Measurements from ENCODE around the gene ANXA1.
"Not testable (repeated sequence)": the region's sequence is repeated elsewhere in the genome, so short reads cannot be mapped to it uniquely, and the experiment has no call there.

ANXA1 gene

GRCh38 chr9:73151653-73152542 is at the start of gene ANXA1:
ANXA1 (plus strand) TSS chr9:73151865; CDS start chr9:73158536, 6,671 bp downstream.
- no peak for DNase-seq (ENCODE audit: low read depth)

- DNase-seq (ENCODE audit: low read depth): no peak
These were observed 47.3 kb upstream of the ANXA1 start for GRCh38 chr9:73104342-73104741.

DNA sequence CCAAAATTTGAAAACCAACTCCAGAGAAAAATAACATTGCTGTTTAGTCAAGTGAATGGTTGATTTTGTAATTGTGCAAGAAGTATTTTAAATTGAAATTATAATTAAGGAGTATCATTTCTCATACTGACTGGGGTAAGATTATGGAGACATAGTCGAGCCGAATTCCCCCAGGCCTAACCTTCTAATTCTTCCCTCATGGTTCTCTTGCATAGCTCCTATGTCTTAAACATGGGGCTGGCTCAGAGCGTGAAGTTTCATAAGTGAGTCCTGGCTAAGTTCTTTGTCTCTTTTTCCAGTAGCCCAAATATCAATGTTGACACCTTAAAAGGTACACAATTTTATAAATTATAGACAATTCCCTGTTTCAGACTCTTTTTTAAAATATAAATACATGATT is 46.7 kb upstream of the ANXA1 start:
- no peak for DNase-seq (ENCODE audit: low read depth)

- DNase-seq (ENCODE audit: low read depth): not testable (repeated sequence)
These were observed 44.1 kb upstream of the ANXA1 start for GRCh38 chr9:73107489-73108069.

- no peak for DNase-seq (ENCODE audit: low read depth)
These were observed 37.6 kb upstream of the ANXA1 start for GRCh38 chr9:73114058-73114457.

- no peak for DNase-seq (ENCODE audit: low read depth)
These were observed 36.7 kb upstream of the ANXA1 start for GRCh38 chr9:73114958-73115357.

GRCh38 chr9:73116031-73116430 is 35.6 kb upstream of the ANXA1 start:
- DNase-seq (ENCODE audit: low read depth): no peak

- DNase-seq (ENCODE audit: low read depth): no peak
These were observed 34.8 kb upstream of the ANXA1 start for GRCh38 chr9:73116880-73117279.

DNA sequence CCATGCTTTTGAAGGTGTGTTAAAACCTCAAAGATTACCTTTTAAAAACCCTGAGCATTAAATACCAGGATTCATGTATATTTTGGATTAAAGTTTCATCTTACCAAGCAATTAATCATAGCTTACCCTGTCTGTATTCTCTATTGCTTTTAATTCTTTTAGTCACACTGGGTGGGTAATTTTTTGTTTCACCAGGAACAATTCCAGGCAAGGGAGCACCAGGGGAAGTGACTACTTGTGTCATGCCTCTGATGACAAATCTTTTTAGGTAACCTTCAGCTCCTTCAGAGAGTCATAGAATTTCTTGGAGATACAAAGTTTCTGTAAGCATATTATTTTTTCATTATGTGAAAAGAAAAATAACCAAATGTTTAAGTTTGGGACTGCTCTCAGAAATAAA is 33.4 kb upstream of the ANXA1 start:
- no peak for DNase-seq (ENCODE audit: low read depth)

- no peak for DNase-seq (ENCODE audit: low read depth)
These were observed 32.6 kb upstream of the ANXA1 start for GRCh38 chr9:73118898-73119554.

DNA sequence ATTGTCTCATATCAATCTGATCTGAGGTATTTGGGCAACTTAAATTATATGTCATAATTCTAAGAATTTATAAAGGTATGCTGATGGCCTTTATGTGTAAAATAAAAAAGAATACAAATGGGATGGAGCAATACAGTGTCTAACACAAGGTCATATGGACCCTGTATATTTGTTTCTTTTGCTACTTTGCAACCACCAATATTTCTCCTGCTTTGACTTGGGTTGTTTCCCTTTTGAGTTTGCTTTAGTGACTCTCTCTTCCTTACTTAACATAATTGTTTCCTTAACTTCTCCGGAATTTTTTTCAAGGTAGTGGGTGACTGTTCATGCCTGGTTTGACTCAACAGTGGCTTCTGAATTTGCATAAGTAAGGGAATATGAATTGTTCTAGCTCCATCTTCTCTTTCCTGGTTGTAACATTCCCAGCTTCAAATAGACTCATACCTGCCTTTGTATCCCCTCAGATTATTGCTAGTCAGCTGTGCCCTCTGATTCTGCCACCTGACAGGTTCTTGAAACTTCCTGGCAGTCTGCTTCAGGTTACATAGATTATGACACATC is 30.2 kb upstream of the ANXA1 start:
- DNase-seq (ENCODE audit: low read depth): no peak

DNA sequence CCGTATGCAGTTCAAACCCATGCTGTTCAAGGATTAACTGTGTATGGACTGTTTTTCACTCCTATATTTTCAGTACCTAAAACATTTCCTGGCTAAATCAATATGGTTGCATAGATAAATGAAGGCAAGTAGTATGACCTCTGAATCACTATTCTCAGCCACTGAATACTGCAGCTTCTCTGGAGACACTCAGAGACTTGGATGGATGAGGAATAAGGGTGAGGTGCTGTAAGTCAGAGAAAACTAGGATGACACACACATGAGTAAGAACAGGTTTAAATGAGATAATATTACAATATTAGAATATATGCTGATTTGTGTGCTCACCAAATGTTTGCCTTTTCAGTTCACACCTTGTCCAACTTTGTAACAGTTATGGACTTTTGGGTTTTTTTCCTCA is 26.0 kb upstream of the ANXA1 start:
- no peak for DNase-seq (ENCODE audit: low read depth)

DNA sequence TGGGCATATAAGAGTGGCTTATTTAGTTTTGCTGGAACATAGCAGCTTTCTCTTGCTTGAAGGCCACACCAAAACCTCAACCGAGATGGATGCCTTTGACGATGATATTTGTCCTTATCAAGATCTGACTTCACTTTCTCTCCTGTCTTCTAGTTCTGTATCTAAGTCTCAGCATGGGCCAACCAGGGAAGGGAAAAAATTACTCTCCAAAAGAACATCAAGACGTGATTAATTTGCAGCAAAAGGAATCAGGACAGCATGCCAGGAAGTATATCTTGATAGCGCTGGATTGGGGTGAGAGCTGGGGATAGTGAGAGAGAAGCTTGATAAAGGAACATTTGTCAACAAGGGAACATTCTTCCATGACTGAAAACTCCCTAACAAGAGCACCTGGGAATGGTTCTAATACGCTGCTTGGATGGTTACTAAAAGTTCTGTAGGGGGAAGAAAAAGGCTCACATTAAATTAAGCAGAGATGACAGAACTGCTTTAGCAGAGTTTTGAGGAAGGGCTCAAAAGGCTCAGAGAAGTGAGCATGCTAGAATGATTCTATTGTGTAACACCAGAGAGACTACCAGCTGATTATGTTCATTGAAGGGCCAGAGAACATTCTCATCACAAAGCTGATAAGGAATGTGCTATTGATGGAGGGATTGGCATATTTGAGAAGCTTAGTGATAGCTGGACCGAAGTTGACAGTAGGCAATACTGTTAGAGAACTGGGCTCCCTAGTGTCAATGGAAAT is 21.6 kb upstream of the ANXA1 start:
- no peak for DNase-seq (ENCODE audit: low read depth)

DNA sequence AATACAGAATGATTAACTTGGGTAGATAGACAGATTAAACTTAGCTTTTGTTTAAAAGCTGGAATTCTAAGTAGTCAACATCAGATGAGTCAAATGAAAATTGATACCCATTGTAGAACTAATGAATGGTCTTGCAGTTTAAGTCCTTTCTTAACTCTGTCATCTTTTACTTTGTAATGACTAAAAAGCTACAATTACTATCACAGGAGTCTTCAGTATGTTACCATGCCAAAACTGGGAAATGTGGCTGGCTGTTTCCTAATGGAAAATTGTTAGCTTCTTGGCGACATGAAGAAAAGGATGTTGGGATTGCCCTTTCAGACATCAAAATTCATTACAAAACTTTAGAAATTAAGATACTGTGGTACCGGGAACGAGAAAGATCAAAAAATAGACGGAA is 20.2 kb upstream of the ANXA1 start:
- DNase-seq (ENCODE audit: low read depth): no peak

- no peak for DNase-seq (ENCODE audit: low read depth)
These were observed 19.5 kb upstream of the ANXA1 start for GRCh38 chr9:73132034-73132776.

DNA sequence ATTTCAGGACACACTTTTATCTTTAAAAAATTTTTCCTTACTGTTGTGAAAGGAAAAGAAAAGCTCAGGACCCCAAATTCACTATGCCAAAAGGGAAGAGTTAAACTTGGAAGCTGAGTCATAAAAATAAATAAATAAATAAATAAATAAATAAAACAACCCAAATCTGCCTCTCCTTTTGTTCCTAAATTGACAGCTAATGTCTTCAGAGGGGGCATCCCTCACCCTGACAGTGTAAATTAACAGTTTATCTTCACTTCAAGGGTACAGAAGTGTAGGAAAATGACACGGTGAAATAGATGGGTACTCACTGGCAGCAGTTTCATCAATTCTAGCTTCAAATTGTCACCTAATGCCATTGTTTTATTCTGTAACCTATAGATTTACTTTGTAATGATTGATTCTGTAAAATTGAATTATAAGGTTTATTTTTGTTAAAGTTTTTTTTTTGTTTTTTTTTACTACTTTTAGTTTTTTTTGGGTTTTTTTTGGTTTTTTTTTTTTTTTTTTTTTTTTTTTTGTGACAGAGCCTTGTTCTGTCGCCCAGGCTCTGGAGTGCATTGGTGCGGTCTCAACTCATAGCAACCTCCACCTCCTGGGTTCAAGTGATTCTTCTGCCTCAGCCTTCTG is 18.5 kb upstream of the ANXA1 start:
- no peak for DNase-seq (ENCODE audit: low read depth)

DNA sequence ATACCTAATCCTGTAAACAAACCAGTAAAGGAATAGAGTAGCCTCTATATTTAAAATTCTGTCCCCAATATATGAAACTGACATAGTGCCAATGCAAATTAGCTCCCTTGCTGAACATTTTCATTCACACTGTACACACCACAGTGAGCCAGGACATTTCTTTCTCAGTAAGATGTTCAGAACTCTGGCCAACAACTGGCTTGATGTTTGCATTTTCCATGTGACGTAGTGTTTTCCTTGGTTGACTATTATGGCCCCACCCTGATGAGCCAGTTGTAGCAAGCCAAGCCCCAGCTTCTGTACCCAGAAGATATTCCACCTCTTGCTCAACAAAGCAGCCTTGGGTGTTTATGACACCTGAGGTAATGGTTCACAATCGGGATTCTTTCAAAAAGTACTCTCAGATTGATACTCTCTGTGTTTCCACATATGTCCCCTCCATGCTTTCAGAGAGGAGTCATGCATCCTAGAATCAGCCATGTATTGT is 17.7 kb upstream of the ANXA1 start:
- DNase-seq (ENCODE audit: low read depth): no peak

DNA sequence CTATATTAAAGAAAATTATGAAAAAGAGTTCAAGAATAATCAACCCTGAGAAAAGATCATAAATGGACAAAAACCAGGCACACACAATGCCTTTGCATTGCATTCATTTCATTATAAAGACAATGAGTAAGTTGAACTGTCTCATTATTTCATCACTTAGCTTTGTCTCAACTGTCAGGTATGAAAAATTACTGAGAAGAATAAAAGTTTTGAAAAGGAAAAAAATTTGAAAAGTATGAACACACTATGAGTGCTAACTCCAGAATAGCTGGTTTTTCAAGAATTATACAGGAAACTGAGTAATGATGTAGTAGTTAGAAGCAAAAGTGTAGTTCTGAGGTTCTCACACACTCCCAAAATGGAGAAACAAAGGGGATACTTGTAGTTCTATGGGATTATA is 16.3 kb upstream of the ANXA1 start:
- DNase-seq (ENCODE audit: low read depth): no peak

DNA sequence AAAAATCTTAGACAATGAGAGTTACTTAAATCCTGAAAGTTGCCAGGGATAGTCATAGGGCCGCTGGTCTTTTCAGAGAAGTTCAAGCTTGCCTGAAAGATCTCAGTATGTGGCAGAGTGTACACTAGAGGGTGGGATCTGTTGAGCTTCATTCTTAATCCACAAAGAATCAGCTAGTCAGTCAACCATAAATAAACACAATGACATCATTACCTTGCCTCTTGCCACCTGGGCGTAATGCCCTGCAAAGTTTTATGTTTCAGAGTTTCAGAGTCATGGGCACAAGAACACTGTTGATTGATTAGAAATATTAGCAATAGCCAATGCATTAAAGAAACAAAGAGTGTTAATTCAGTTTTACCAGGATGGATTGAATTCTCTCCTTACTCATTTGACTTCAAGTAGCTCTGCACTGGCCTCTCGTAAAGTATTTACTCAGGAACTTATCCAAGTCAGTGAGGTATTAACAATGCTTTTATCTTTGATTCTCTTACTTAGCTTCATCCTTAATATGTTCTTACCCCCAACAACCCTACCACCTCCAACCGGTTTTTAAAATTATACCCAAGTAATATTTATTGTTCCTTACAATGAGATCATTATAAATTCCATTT is 14.3 kb upstream of the ANXA1 start:
- no peak for DNase-seq (ENCODE audit: low read depth)

DNA sequence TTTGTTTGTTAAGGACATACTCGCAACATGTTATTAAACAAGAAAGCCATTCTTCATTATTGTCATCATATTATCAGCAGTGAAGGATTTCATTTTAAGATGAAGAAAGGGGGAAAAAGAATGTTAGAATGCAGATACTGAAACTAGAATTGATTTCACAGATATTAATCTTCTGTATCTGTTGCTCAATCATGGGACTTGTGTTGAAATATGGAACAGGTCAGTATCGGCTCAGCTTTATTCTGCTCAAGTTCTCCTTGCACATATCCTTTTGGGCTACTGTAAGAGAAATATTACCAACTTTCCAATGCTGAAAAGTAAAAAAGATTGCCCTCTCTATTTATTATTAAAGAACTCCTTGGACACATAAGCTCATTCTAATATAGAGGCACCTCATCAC is 13.8 kb upstream of the ANXA1 start:
- DNase-seq (ENCODE audit: low read depth): no peak

All from CMK (cell line).